Stimulated activated CD8-positive, alpha-beta memory T cell treated with anti-CD3 and anti-CD28 coated beads, Interleukin-12 subunit alpha, Interleukin-12 subunit beta, amount 100 ng/mL, for 4 hours (primary cell): ENCODE measurements around the gene ZNF423.

ENCODE experiments used
- DNase-seq: peaks from one replicate; pipeline ENCODE4 v3.0.0-alpha.2; 2020; ENCODE audit warnings: low read depth

Gene ZNF423

DNA sequence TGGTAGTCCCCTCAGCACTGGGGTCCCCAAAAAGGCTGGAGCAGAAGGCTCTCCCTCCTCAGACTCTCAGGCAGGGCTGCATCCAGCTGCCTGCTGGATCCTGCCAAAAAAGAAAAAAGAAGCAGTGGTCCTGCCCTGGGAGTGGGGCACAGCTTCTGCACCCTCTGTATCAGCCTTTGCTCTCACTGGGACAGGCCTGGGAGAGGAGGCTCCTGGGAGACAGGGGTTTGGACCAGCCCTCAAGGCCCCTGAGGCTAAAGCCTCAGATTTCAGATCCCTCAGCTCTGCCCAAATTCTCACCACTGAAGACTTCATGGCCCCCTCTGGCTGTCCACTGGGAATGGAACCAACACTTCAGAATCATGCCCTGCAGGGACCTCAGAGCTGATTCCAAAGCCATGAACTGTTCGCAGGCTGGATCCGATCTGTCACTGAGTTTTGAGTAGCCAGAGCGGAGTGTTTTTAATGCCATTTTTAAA is 385.4 kb downstream of the ZNF423 start:
- no peak for DNase-seq

DNA sequence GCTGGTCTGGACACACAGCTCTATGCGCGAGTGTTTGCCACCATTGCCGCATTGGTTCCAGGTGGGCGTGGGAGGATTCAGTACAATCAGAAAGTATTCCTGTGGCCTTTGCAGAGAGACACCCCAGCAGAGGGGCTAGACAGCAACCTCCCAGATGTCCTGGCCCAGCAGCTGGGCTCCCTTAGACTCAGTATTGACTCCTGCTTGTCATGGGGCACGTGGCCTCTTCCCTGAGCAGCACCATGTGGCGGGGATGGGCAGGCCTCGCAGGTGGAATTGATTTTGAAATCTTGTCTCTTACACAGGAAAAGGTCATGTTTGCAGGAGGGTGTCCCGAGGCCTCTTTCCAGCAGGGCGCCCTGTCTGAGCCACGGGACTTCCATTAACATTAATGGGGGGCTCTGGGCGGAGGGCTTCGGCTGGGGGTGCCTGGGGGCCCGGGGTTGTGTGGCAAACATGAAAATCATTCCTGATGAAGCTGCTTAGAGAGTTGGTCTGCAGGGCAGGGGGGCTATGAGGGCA is 385.9 kb downstream of the ZNF423 start:
- DNase-seq, result no peak

DNA sequence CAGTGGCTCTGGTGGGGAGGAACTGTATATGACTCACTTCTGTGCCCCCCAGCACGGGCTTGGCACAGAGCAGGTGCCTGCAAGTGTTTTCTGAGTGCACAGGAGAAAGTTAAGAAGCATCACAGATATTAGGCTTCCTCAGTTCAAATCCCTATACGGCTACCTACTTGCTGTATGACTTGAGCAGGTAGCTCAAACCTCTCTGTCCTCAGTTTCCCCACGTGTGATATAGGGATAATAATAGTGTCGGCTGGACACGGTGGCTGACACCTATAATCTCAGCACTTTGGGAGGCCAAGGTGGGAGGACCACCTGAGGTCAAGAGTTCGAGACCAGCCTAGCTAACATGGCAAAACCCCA is 386.6 kb downstream of the ZNF423 start:
- no peak for DNase-seq

DNA sequence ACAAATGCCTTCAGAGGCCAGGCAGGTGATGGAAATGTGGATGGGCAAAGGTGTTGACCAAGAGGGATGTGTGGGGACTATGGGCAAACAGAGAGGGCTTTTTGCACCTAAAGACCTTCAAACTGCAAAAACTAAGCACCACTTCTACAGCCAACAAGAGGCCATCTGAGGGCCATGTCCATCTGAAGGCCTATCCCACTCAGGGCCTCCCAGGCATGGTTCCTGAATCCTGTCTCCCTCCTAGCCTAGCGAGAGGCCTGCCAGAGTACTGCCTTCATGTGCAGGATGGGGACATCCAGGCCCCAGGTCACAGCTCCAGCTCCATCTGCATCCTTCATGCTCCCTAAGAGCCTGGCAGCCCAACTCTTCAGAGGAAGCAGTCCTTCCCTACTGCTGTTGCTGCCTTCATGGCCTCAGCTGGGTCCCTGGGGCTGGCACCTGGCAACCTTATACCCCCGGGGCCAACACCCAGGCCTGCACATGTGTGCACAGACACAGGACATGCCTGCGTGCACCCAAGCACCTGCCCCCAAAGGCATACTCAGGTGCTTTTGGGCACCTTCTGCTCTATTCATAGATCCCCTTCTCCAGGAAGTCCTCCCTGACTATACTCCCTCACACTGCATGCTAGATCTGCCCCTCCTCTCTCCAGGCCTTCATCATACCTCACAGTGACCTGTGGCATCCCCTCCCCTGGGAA is 387.2 kb downstream of the ZNF423 start:
- no peak for DNase-seq

DNA sequence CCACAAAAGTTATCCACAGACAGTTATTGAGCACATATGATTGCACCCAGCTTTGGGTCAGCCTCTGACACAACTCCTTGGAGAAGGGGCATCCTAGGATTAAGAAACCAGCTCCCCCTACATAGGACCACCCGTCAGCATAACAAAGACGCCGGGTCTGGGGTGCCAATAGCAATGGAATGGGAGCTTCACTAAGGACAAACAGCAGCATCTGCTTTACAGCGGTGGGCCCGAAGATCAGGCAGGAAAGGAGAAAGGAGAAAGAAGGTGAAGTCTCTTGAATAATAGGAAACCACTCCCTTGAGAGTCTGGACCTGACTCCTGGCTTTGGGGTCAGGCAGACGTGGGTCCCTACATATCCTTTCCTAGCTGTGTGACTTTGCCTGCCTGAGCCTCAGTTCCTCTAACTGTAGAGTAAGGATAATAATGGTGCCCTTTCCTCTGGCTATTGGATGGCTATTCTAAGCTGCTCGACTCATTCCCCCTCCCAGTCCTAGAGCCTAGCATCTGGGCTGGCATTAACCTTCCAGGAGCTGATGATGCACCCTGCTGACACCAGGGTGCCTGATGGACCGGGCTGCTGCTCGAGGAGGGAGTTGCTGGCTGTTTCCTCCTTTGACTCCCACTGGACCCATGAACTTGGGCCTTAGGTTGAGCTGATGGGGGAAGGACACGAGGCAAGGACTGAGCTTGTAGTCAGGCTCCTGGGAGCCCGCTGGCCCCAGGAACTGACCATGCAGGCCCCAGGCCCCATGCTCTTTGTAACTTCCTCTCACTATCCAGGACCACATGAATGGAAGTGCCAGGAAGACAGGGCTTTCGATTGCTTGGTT is 388.2 kb downstream of the ZNF423 start:
- no peak for DNase-seq

DNA sequence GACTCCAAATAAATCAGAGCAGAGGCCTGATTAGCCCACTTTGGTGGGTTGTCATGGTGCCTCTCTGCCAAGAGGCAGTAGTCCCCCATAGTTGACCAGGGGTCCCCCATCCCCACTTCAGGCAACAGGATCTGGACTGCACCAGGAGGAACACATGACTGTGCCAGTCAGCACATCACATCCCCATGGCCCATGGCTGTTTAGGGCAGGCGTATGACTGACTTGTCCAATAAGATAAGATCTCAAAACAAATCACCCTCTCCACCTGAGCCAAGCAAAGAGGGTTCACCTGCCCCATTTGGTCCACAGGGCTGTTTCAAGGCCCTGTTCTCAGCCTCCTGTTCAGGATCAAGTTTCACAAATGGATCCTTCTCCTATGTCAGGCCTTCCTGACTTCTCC is 389.0 kb downstream of the ZNF423 start:
- DNase-seq, result no peak

DNA sequence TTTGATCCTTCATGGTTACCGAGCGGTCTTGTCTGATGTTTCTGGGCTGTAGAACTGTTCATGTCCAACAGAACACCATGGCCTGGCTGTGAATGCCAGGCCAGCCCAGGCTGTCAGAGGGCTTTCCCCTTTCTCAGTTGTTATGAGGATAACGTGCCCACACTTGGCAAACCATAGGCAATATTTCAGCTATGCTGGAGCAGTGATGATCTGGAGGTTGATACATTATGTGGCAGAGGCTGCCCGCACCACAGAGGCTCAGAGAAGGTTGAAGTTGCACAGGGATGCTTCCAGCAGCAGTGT is 389.4 kb downstream of the ZNF423 start:
- DNase-seq, result no peak

DNA sequence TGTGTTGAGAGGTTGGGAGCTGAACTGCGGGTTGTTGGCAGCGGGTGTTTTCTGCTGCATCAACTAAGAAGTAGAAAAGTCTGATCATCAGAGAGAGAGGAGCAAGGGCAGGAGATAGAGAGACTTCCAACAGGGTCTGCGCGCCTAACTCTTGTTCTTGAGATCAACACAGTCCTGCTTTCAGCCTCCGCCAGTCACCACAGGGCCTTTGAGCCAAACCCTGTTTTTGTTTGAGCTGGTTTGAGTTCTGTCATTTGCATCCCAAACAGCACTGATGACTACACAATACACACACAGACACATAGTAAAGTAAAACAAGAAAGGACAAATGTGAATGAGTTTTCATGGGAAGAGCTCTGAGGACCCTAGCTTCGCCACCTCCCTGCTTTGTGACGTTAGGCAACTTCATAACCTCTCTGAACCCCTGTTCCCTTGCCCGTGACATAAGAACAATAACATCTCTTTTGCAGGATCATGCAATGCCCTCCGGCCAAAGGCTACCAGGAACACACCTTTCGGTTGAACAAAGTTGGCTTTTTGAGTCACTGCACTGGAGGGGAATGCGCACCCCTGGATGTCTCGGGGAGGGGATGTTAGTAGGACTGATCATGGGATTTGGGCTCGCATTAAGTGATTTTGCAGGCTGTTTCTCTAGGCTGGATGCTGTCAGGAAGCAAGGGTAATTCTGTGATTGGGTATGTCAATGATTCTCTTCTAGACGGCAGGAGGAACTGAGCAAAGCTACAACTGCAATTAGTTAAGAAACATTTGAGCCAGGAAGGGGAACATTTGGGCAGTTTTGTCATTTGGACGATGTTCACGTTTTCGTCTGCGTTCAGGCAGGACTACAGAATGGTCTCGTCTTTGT is 390.0 kb downstream of the ZNF423 start:
- no peak for DNase-seq

DNA sequence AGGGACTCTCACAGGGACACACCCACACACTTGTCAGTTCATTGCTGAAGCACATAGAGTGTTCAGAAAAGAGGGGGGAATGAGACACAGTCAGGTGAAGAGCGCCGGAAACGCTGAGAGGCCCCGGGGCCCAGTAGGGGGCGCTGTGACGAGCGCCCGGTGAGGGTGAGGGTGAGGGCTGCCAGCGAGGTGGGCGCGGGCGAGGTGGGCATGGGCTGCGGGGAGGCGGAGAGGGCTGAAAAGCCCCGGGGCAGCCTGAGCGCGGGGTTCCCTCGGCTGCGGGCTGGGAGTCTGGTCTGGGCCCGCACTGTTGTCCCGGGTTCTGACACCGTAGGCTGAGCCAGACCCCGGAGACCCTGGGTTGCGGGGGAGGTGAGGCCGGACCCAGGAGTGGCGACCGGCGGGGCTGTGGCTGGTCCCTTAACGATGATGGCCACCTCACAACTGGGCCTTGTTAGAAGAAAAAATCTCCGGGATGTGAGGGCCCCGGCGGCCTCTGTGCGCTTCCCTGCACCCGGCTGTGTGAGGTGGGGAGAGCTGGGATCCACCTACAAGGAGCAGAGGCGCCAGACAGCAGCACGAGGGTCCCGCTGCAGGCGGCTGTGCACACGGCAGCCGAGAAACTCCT is 390.9 kb downstream of the ZNF423 start:
- no peak for DNase-seq

DNA sequence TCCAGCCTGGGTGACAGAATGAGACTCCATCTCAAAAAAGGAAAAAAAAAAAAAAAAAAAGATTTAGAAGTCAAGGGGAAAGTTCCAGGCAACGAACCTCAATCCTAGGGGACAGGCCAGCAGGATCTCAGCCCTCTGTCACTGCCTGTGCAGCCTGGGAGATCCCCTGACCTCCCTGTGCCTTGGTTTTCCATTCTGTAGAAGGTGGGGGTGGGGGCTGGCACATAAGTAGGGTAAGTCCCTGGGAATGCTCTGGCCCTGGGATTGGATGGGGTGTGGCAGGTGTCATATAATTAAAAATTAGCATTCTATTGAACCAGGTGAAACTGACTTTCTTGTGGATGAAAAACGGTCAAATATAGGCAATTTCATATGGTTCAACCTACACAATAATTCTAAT is 391.8 kb downstream of the ZNF423 start:
- no peak for DNase-seq

DNA sequence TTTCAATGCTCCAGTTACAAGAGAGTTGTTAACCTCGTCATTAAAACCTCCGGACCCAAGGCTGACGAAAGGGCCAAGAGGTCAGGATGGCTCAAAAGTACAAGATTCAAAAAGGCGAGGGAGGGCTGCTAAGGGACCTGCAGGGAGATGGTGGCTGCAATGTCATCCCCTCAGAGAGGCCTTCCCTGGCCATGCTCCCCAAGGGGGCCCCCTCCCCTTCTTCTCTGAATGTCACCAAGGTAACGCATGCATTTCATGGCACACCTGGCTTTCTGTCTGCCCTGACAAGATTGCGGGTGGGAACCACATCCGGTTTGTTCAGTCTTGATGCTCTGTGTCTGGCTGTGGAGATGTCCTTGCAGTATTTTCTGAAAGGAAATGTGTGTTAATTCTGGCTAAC is 392.4 kb downstream of the ZNF423 start:
- peak; percentile 25 for DNase-seq

DNA sequence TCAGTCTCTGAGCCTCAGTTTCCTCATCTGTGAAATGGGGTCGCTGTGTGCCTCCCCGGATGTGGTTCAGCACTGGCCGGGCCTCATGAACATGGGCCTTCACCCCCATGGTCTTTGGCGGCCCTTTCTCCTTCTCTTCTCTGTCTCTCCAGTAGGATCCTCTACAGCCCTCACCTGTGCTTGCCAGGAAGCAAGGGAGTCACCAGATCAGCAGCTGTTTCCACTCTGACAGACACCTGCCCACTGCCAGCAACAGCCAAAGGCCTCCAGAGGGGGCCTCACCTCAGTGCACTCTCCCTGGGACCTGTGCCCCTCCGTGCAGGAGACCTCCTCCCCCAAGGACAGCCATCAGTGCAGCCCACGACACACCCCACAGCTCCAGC is 392.9 kb downstream of the ZNF423 start:
- DNase-seq, result no peak

DNA sequence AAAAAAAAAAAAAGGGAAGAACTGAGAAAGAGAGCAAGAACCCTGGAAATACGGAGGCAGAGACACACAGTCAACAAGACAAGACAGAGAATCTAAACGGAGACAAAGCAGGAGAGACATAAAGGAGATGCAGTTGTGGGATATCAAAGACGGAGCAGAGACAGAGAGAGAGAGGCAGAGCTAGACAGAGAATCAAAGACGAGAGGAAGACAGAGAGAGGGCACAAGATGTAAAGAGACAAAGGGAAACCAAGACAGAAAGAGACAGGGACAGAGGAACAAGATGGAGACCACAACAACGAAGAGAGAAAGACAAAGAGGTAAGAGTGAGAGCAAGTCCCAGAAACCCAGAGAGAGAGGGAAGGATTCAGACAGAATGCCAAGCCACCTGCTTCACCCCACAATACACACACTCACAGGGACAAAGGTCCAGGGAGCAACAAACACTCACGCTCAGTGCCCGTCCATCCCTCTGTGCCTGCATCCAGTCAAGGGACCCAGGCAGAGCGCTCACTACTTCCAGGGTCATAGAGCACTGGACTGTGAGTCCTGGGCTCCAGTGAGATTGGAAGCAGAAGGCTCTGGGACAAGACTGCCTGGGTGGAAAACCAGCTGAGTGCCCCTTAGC is 393.4 kb downstream of the ZNF423 start:
- no peak for DNase-seq

DNA sequence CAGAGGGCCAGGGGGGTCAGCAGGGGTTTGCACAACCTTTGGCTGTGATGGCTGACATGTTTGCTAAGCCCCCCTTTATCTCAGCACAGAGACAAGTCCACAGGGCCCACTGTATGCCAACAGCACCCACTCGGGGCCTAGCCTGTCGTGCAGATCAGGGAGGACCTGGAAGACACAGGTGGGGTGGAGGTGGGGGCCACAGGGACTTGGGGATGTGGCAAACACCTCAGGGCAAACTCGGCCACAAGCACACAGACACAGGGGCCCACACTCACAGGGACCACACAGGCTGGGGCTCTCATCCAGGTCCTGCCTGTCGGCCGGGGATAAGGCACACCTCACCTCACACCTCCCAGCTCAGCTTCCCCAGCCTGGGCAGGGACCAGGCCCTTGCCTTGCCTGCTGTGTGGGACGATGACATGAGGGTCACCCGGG is 394.4 kb downstream of the ZNF423 start:
- DNase-seq, result no peak

DNA sequence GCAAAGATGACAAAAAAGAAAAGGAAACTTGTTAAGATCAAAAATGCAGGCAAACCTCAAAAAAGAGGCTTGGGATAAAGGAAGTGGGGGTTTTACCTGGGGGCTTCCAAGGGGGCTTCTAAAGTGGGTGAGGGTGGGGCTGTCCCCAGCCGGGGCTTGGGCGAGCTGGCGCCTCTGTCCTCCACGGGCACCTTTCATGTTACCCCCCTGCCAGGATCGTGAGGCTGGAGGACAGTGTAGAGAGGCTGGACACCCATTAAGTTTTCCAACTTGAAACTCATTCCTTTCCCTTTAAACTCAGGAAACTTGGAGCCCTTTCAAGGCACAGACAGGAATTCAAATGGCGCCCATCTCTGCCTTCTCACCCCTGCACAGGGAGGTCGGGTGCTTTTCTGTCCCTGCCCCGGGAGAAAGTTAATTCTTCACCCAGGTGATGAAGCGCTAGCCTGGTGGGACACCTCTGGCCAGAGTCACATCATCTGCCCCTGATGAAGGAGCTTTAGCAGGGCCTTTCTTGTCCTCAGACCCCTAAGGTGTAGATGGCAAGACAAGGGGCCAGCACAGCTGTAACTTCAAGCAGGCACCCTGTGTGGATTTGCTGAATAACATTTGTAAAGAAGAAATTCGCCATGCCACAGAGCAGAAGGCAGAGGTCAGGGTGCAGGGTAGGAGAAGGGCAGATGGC is 395.0 kb downstream of the ZNF423 start:
- DNase-seq, result no peak

DNA sequence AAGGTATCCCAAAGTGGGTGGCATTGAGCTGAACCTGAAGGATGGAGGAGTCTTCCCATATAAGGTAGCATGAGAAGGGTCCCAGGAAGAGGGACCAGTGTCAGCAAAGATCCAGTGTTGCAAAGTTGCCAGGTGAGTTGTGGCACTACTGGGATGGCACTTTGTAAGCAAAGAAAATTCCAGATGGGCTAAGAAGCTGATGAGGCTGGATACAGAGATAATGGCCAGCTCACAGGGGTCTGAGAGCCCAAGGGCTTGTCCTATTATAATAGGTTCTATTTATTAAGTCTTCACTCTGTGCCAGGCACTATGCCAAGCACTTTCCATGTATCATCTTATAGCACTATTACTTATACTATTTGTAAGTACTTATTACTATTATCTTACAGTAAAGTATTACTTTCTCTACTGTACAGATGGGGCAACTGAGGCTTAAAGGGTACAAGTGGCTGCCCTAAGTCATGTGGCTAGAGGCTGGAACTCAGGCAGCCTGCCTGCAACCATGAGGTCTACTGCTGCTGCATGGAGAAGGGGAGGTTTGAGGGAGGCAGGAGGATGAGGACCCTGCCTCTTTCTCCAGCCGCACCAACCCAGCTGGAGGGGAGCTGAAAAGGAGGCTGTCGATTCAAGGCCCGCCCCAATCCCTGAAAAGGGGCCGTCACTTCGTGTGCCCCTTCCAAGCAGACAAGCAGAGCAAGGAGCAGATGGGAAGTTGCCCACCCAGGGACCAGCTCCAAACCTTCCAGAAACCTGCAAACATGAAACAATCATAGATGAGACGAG is 395.8 kb downstream of the ZNF423 start:
- DNase-seq, result no peak

DNA sequence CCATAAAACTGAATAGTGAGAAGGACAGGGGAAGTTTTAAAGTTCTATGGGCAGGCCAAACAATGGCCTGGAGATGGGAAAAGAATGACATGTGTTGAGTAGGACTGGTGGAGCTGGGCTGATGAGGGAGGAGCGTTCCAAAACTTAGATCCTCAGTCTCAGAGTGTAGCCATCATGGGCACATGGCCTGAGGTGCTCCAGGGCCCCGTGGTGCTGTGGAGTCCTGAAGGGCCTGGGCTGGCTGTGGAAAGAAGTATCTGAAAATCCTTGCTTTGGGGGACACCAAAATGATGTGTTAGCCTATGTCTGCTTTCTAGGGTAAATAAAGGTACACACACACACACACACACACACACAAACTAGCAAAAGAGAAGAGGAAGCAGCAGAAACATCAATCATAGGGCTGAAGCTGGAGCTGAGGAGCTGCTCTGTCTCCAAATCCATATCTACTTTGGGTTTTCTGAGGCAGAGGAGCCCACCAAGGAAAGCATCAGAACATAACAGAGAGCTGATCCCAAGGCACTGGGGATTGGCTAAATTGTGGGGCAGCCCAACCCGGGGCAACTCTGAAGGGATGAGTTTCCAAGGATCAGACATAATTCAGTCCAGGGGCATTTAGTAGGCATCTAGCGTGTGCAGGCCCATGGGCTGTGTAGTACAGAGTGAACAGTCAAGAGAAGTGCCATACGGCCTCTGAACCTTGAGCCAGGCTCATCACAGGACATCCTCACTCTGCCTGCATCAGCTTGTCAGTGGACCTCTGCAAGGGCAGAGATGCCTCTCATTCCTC is 397.1 kb downstream of the ZNF423 start:
- DNase-seq, result no peak

DNA sequence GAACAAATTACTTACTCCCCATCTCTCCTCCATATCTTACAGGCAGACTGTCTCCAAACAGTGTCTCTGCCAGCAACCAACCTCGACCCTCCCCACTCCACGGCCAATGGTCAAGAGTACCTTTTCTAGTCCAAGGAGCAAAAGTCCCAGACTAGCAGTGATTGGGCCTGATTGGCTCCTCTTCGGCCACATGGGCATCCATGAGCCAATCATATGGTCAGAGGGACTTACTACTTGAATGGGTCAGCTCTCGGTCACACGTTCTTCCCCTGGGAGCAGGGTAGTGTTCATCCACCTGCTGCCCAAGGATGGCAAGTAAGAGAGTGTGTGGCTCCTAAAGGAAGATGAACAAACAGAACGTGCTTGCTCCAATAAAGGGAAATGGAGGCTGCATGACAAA is 397.7 kb downstream of the ZNF423 start:
- no peak for DNase-seq

DNA sequence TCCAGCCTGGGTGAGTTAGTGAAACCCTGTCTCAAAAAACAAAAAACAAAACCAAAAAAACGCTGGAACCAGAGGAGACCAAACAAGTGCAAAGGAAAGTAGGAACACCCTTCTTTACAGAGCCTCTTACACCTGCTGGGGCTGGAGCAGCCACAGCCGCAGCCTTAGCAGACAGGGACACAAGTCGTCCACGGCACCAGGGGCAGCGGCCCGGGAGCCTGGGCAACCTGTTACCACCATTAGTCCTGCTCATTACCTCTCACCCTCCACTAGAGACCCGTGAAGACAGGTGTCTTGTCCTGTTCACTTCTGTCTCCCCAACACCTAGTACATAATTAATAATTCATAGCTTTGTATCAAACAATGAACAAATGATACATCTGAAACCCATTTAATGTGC is 398.7 kb downstream of the ZNF423 start:
- DNase-seq, result no peak
